ENCODE results near the gene SWAP70.

Gene SWAP70

DNA sequence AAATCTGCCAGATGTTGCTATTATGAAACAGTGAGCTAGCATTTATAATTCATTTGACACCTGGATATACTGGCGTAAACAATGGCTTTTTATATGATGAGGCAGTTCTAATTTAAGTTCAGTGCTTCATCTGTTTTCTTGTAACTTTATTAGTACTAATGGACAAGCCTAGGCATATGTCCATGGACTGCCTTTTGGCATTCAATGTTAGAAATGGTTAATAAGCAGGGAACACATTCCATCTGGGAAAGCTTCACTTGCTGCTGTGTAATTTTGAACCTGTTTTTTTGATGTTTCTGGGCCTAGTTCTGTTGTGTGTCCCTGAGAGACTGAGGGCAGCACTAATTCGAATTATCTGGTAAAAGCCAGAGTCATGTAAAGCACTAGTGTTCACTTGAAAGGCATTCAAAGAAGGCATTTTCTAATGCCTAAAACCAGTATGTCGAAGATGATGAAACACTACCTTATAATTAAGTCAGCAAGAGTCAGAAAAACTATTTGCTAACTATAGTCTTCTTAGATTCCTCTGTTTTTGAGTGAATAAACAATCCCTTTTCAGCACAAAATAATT, 138.5 kb downstream of the SWAP70 start:
- no peak for DNase-seq
- no peaks in the 10 kb centered on the region for H3K27me3 ChIP-seq
- intact Hi-C loops (cut with DNase I; ENCODE audit: low total_unique reads), result no loop called here

More for the DNA sequence above, 138.5 kb downstream of the SWAP70 start:
- Histone ChIP-seq H3K9me3 (no peaks in the 10 kb centered on the region), H3K4me1 (peaks cover 0 to 63% (median 21%) of the 10 kb centered on the region in 4 donors), H3K36me3 (peaks cover 4 to 18% (median 6%) of the 10 kb centered on the region in 3 donors), H3K4me3 (no peak overlapping the region), H3K27ac (peak overlapping the region; percentile 25 to 55)
- no peak for TF ChIP-seq CTCF (IDR thresholded peaks at IDR 0.05)

All from tibial artery (tissue), 4 donors.